ENCODE results near the gene LRFN2. TPM values are rescaled to one million over a fixed set of nuclear protein-coding genes. Genes with fewer than 3 reads are reported as not detected.

Gene LRFN2
- total RNA-seq, 1 experiment from 2014 or later = 26.6 TPM

DNA sequence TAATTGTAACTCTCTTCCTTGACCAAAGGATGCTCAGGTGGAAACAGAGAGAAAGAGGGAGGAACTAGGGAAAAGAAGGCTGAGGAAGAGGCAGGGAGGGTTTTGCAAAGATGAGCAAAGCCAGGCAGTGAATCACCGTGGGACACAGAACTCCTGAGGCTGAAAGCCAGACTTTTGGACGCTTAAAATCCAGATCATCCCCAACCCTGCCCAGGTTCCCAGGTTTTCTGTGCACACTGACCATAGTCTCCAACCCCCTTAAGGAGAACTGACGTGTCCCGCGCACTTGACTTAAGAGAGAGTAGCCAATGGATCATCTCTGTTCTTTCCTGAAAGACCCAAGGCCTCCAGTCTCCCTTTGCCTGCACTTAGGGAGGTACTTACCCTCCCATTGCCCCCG, 75.3 kb downstream of the LRFN2 start:
- Histone ChIP-seq H3K4me1 (ENCODE audit: insufficient read depth, low read length, poor library complexity, severe bottlenecking) (no peaks in the 10 kb centered on the region), H3K27me3 (replicated peaks; ENCODE audit: insufficient read depth, low read depth, low read length, poor library complexity) (no peaks in the 10 kb centered on the region), H3K27ac (ENCODE audit: low read depth, low read length, poor library complexity, severe bottlenecking) (no peak overlapping the region), H3K9me3 (ENCODE audit: low read depth, low read length, poor library complexity, severe bottlenecking) (no peaks in the 10 kb centered on the region), H3K4me3 (ENCODE audit: low read depth, low read length, poor library complexity, severe bottlenecking) (no peak overlapping the region), H3K36me3 (ENCODE audit: insufficient read depth, low read length, poor library complexity, severe bottlenecking) (no peaks in the 10 kb centered on the region)
- intact Hi-C loops (cut with micrococcal nuclease; ENCODE audit: unreplicated experiment) = no loop called here
- ChIA-PET CTCF (no interaction called here), POLR2A (ENCODE audit: low non-redundant PET) (no interaction called here)
- no TSS peak for BruUV-seq (replicated peaks)
- no peak for DNase-seq (ENCODE audit: low spot score)
- no peak for TF ChIP-seq EZH2 (IDR thresholded peaks at IDR 0.05; ENCODE audit: borderline replicate concordance, low read depth, low read length, poor library complexity, severe bottlenecking)

DNA sequence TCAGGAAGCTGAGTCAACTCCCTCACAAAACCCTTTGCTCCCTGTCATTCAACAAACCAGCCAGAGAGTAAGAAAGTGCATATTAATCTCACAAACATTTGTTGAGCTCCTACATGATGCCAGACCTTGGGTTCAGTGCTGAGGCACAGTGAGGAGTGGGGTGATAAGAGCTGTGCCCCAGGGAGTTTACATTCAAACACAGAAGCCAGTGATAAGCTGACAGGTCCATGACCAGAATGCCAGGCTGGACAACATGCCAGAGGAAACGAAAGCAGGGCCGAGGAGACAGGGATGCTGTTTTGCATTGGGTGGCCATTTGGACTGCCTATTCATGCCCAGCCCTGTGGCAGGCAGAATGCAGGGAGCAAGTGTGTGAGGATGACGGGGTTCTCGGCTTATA, 76.7 kb downstream of the LRFN2 start:
- TF ChIP-seq EZH2 (IDR thresholded peaks at IDR 0.05; ENCODE audit: borderline replicate concordance, low read depth, low read length, poor library complexity, severe bottlenecking) = no peak
- TF ChIP-seq, protein P1, sequence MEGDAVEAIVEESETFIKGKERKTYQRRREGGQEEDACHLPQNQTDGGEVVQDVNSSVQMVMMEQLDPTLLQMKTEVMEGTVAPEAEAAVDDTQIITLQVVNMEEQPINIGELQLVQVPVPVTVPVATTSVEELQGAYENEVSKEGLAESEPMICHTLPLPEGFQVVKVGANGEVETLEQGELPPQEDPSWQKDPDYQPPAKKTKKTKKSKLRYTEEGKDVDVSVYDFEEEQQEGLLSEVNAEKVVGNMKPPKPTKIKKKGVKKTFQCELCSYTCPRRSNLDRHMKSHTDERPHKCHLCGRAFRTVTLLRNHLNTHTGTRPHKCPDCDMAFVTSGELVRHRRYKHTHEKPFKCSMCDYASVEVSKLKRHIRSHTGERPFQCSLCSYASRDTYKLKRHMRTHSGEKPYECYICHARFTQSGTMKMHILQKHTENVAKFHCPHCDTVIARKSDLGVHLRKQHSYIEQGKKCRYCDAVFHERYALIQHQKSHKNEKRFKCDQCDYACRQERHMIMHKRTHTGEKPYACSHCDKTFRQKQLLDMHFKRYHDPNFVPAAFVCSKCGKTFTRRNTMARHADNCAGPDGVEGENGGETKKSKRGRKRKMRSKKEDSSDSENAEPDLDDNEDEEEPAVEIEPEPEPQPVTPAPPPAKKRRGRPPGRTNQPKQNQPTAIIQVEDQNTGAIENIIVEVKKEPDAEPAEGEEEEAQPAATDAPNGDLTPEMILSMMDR (conservative IDR thresholded peaks at IDR 0.05; ENCODE audit: low read depth, low read length) = no peak
- H3K4me3 ChIP-seq (ENCODE audit: low read depth, low read length, poor library complexity, severe bottlenecking) = no peak overlapping the region
- CTCF ChIA-PET = no interaction called here
- no TSS peak for BruUV-seq (replicated peaks)
- H3K9me3 ChIP-seq (ENCODE audit: low read depth, low read length, poor library complexity, severe bottlenecking) = no peaks in the 10 kb centered on the region
- POLR2A ChIA-PET (ENCODE audit: low non-redundant PET) = no interaction called here
- H3K36me3 ChIP-seq (ENCODE audit: insufficient read depth, low read length, poor library complexity, severe bottlenecking) = no peaks in the 10 kb centered on the region
- H3K27me3 ChIP-seq (replicated peaks; ENCODE audit: insufficient read depth, low read depth, low read length, poor library complexity) = no peaks in the 10 kb centered on the region
- DNase-seq (ENCODE audit: low spot score) = no peak
- intact Hi-C loops (cut with micrococcal nuclease; ENCODE audit: unreplicated experiment) = no loop called here
- H3K4me1 ChIP-seq (ENCODE audit: insufficient read depth, low read length, poor library complexity, severe bottlenecking) = no peaks in the 10 kb centered on the region
- no peak overlapping the region for H3K27ac ChIP-seq (ENCODE audit: low read depth, low read length, poor library complexity, severe bottlenecking)

DNA sequence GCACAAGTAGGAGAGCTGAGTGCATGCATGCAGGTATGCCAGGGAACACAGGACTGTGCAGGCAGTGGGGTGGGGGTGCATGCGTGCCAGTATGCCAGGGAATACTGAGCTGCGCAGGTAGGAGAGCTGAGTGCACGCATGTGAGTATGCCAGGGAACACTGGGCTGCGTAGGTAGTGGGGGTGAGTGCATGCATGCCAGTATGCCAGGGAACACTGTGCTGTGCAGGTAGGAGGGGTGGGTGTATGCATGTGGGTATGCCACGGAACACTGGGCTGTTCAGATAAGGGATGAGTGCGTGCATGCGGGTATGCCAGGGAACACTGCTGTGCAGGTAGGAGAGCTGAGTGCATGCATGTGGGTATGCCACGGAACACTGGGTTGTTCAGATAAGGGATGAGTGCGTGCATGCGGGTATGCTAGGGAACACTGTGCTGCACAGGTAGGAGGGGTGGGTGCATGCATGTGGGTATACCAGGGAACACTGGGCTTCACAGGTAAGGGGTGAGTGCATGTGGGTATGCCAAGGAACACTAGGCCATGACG, 77.4 kb downstream of the LRFN2 start:
- CTCF ChIA-PET = no interaction called here
- no peak for DNase-seq (ENCODE audit: low spot score)
- intact Hi-C loops (cut with micrococcal nuclease; ENCODE audit: unreplicated experiment) = no loop called here
- no peak overlapping the region for H3K4me3 ChIP-seq (ENCODE audit: low read depth, low read length, poor library complexity, severe bottlenecking)
- H3K27me3 ChIP-seq (replicated peaks; ENCODE audit: insufficient read depth, low read depth, low read length, poor library complexity) = no peaks in the 10 kb centered on the region
- POLR2A ChIA-PET (ENCODE audit: low non-redundant PET) = no interaction called here
- BruUV-seq (replicated peaks) = no TSS peak
- no peaks in the 10 kb centered on the region for H3K36me3 ChIP-seq (ENCODE audit: insufficient read depth, low read length, poor library complexity, severe bottlenecking)
- TF ChIP-seq, protein P1 (conservative IDR thresholded peaks at IDR 0.05; ENCODE audit: low read depth, low read length) = no peak
- no peak for TF ChIP-seq EZH2 (IDR thresholded peaks at IDR 0.05; ENCODE audit: borderline replicate concordance, low read depth, low read length, poor library complexity, severe bottlenecking)
- H3K27ac ChIP-seq (ENCODE audit: low read depth, low read length, poor library complexity, severe bottlenecking) = no peak overlapping the region
- no peaks in the 10 kb centered on the region for H3K9me3 ChIP-seq (ENCODE audit: low read depth, low read length, poor library complexity, severe bottlenecking)
- no peaks in the 10 kb centered on the region for H3K4me1 ChIP-seq (ENCODE audit: insufficient read depth, low read length, poor library complexity, severe bottlenecking)

DNA sequence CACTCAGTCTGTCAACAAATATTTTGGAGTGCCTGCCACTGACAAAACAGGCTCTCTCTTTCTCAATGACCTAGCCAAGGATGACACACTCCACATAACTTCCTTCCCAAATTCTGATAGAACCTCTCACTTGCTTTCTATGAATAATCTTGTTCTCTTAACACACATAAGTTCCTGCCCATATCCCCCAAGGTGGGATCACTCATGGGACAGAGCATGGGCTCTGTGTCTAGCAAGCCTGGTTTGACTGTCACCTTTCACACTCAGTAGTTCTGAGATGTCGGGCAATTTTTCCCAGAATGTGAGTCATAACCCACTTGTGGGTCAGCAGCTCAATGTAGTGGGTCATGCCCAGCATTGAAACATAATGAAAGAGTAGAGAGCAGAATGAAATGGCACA, 78.1 kb downstream of the LRFN2 start:
- DNase-seq (ENCODE audit: low spot score) = no peak
- intact Hi-C loops (cut with micrococcal nuclease; ENCODE audit: unreplicated experiment) = no loop called here
- ChIA-PET CTCF (no interaction called here), POLR2A (ENCODE audit: low non-redundant PET) (no interaction called here)
- Histone ChIP-seq H3K4me3 (ENCODE audit: low read depth, low read length, poor library complexity, severe bottlenecking) (no peak overlapping the region), H3K36me3 (ENCODE audit: insufficient read depth, low read length, poor library complexity, severe bottlenecking) (no peaks in the 10 kb centered on the region), H3K27me3 (replicated peaks; ENCODE audit: insufficient read depth, low read depth, low read length, poor library complexity) (no peaks in the 10 kb centered on the region), H3K4me1 (ENCODE audit: insufficient read depth, low read length, poor library complexity, severe bottlenecking) (no peaks in the 10 kb centered on the region), H3K27ac (ENCODE audit: low read depth, low read length, poor library complexity, severe bottlenecking) (no peak overlapping the region), H3K9me3 (ENCODE audit: low read depth, low read length, poor library complexity, severe bottlenecking) (no peaks in the 10 kb centered on the region)
- no TSS peak for BruUV-seq (replicated peaks)
- TF ChIP-seq EZH2 (IDR thresholded peaks at IDR 0.05; ENCODE audit: borderline replicate concordance, low read depth, low read length, poor library complexity, severe bottlenecking) = no peak
- TF ChIP-seq, protein P1 (conservative IDR thresholded peaks at IDR 0.05; ENCODE audit: low read depth, low read length) = no peak
